ENCODE data around the gene SMAP1.

SMAP1 gene

DNA sequence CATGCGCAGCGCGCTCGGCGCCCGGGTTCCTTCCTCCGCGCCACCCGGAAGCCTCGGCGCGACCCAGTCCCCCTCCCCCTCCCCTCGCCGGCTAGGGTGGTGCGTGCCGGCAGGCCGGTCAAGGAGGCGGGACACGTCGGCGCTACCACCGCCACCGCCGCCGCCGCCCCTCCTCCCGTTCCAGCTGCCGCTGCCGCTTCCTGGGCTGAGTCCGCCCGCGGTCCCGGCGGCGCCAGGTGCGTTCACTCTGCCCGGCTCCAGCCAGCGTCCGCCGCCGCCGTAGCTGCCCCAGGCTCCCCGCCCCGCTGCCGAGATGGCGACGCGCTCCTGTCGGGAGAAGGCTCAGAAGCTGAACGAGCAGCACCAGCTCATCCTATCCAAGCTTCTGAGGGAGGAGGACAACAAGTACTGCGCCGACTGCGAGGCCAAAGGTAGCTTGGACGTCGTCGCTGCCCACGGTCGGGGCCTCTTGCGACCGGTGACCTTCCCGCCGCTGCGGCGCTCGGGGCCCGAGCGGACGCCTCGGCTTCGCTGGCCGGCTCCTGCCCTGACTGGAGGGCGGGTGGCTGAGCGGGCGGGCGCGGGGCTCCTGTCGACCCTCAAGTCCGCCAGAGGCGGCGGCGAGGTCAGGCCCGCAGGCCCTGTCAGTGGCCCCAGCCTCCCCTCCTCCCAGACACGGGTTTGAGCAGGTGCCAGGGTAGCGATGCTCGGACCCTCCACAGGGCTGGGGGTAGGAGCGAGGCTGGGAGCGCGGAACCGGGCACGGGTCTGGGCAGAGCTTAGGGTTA is at the start of gene SMAP1:
TSS of gene SMAP1 (plus strand) at position 173 of the 788 bp plus-strand sequence. CDS start at position 314, 141 bp downstream.
- H3K4me1 ChIP-seq (ENCODE audit: control insufficient read depth in 5 of 5, insufficient read depth in 5 of 5, low read length in 5 of 5): peaks cover 0 to 29% (median 27%) of the 10 kb centered on the region in 5 donors
- peak within 1 kb of the TSS; percentile 70 to 95 (median 93) for H3K9ac ChIP-seq (ENCODE audit: low read length in 5 of 5)
- H3K4me3 ChIP-seq (ENCODE audit: low read depth in 1 of 5, low read length in 5 of 5): peak within 1 kb of the TSS; percentile 90 to 98 (median 94)
- no peaks in the 10 kb centered on the region for H3K9me3 ChIP-seq (ENCODE audit: control insufficient read depth in 5 of 5, low read length in 5 of 5)
- H3K27me3 ChIP-seq (ENCODE audit: control insufficient read depth in 5 of 5, insufficient read depth in 4 of 5, low read length in 5 of 5): no peaks in the 10 kb centered on the region
- H3K36me3 ChIP-seq (ENCODE audit: control insufficient read depth in 5 of 5, insufficient read depth in 5 of 5, low read length in 5 of 5): no peaks in the 10 kb centered on the region
- peak within 1 kb of the TSS; percentile 88 for H3K27ac ChIP-seq (ENCODE audit: low read depth, low read length)

DNA sequence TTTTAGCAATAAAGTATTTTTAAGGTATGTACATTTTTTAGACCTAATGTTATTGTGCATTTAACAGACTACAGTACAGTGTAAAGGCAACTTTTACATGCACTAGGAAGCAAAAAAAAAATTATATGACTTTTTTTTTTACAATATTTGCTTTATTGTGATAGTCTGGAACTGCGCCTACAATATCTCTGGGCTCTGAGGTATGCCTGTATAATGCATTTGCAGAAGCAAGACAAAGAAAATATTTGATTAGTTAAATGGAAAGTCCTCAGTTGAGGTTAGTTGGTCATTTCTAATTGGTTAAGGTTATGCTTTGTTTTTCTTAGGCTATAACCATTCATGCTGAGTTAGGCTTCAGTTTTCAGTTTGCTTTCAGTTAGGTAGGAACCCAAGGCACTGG is 46.9 kb upstream of the SMAP1 start:
- Histone ChIP-seq H3K36me3 (ENCODE audit: control insufficient read depth in 5 of 5, insufficient read depth in 5 of 5, low read length in 5 of 5) (no peaks in the 10 kb centered on the region), H3K4me3 (ENCODE audit: low read depth in 1 of 5, low read length in 5 of 5) (no peak overlapping the region), H3K9me3 (ENCODE audit: control insufficient read depth in 5 of 5, low read length in 5 of 5) (no peaks in the 10 kb centered on the region), H3K9ac (ENCODE audit: low read length in 5 of 5) (no peak overlapping the region), H3K27ac (ENCODE audit: low read depth, low read length) (no peak overlapping the region), H3K4me1 (ENCODE audit: control insufficient read depth in 5 of 5, insufficient read depth in 5 of 5, low read length in 5 of 5) (no peaks in the 10 kb centered on the region), H3K27me3 (ENCODE audit: control insufficient read depth in 5 of 5, insufficient read depth in 4 of 5, low read length in 5 of 5) (no peaks in the 10 kb centered on the region)

- Histone ChIP-seq H3K27me3 (ENCODE audit: control insufficient read depth in 5 of 5, insufficient read depth in 4 of 5, low read length in 5 of 5) (no peaks in the 10 kb centered on the region), H3K9me3 (ENCODE audit: control insufficient read depth in 5 of 5, low read length in 5 of 5) (no peaks in the 10 kb centered on the region), H3K9ac (ENCODE audit: low read length in 5 of 5) (no peak overlapping the region), H3K4me3 (ENCODE audit: low read depth in 1 of 5, low read length in 5 of 5) (no peak overlapping the region), H3K27ac (ENCODE audit: low read depth, low read length) (no peak overlapping the region), H3K4me1 (ENCODE audit: control insufficient read depth in 5 of 5, insufficient read depth in 5 of 5, low read length in 5 of 5) (no peaks in the 10 kb centered on the region), H3K36me3 (ENCODE audit: control insufficient read depth in 5 of 5, insufficient read depth in 5 of 5, low read length in 5 of 5) (no peaks in the 10 kb centered on the region)
These were observed 45.2 kb upstream of the SMAP1 start for GRCh38 chr6:70622461-70622860.

GRCh38 chr6:70625436-70625835 is 42.2 kb upstream of the SMAP1 start:
- H3K27ac ChIP-seq (ENCODE audit: low read depth, low read length): no peak overlapping the region
- H3K27me3 ChIP-seq (ENCODE audit: control insufficient read depth in 5 of 5, insufficient read depth in 4 of 5, low read length in 5 of 5): no peaks in the 10 kb centered on the region
- no peak overlapping the region for H3K4me3 ChIP-seq (ENCODE audit: low read depth in 1 of 5, low read length in 5 of 5)
- no peak overlapping the region for H3K9ac ChIP-seq (ENCODE audit: low read length in 5 of 5)
- H3K9me3 ChIP-seq (ENCODE audit: control insufficient read depth in 5 of 5, low read length in 5 of 5): no peaks in the 10 kb centered on the region
- no peaks in the 10 kb centered on the region for H3K4me1 ChIP-seq (ENCODE audit: control insufficient read depth in 5 of 5, insufficient read depth in 5 of 5, low read length in 5 of 5)
- H3K36me3 ChIP-seq (ENCODE audit: control insufficient read depth in 5 of 5, insufficient read depth in 5 of 5, low read length in 5 of 5): no peaks in the 10 kb centered on the region

- Histone ChIP-seq H3K4me1 (ENCODE audit: control insufficient read depth in 5 of 5, insufficient read depth in 5 of 5, low read length in 5 of 5) (no peaks in the 10 kb centered on the region), H3K27me3 (ENCODE audit: control insufficient read depth in 5 of 5, insufficient read depth in 4 of 5, low read length in 5 of 5) (no peaks in the 10 kb centered on the region), H3K27ac (ENCODE audit: low read depth, low read length) (no peak overlapping the region), H3K4me3 (ENCODE audit: low read depth in 1 of 5, low read length in 5 of 5) (no peak overlapping the region), H3K36me3 (ENCODE audit: control insufficient read depth in 5 of 5, insufficient read depth in 5 of 5, low read length in 5 of 5) (no peaks in the 10 kb centered on the region), H3K9ac (ENCODE audit: low read length in 5 of 5) (no peak overlapping the region), H3K9me3 (ENCODE audit: control insufficient read depth in 5 of 5, low read length in 5 of 5) (no peaks in the 10 kb centered on the region)
These were observed 40.0 kb upstream of the SMAP1 start for GRCh38 chr6:70627500-70628254.

GRCh38 chr6:70629929-70630328 is 37.8 kb upstream of the SMAP1 start:
- Histone ChIP-seq H3K4me1 (ENCODE audit: control insufficient read depth in 5 of 5, insufficient read depth in 5 of 5, low read length in 5 of 5) (no peaks in the 10 kb centered on the region), H3K9ac (ENCODE audit: low read length in 5 of 5) (no peak overlapping the region), H3K4me3 (ENCODE audit: low read depth in 1 of 5, low read length in 5 of 5) (no peak overlapping the region), H3K9me3 (ENCODE audit: control insufficient read depth in 5 of 5, low read length in 5 of 5) (no peaks in the 10 kb centered on the region), H3K27me3 (ENCODE audit: control insufficient read depth in 5 of 5, insufficient read depth in 4 of 5, low read length in 5 of 5) (no peaks in the 10 kb centered on the region), H3K36me3 (ENCODE audit: control insufficient read depth in 5 of 5, insufficient read depth in 5 of 5, low read length in 5 of 5) (no peaks in the 10 kb centered on the region), H3K27ac (ENCODE audit: low read depth, low read length) (no peak overlapping the region)

DNA sequence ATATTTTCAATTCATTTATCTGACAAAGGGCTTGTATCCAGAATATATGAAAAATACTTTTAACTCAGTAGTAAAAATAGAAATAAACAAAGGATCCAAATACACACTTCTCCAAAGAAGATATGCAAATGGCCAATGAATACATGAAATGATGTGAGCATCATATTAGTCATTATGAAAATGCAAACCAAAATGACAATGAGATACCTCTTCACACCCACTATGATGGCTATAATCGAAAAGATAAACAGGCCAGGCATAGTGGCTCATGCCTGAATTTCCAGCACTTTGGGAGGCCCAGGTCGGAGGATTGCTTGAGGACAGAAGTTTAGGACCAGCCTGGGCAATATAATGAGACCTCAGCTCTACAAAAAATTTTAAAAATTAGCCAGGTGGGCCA is 33.8 kb upstream of the SMAP1 start:
- Histone ChIP-seq H3K27ac (ENCODE audit: low read depth, low read length) (no peak overlapping the region), H3K36me3 (ENCODE audit: control insufficient read depth in 5 of 5, insufficient read depth in 5 of 5, low read length in 5 of 5) (no peaks in the 10 kb centered on the region), H3K4me3 (ENCODE audit: low read depth in 1 of 5, low read length in 5 of 5) (no peak overlapping the region), H3K4me1 (ENCODE audit: control insufficient read depth in 5 of 5, insufficient read depth in 5 of 5, low read length in 5 of 5) (no peaks in the 10 kb centered on the region), H3K27me3 (ENCODE audit: control insufficient read depth in 5 of 5, insufficient read depth in 4 of 5, low read length in 5 of 5) (no peaks in the 10 kb centered on the region), H3K9ac (ENCODE audit: low read length in 5 of 5) (no peak overlapping the region), H3K9me3 (ENCODE audit: control insufficient read depth in 5 of 5, low read length in 5 of 5) (no peaks in the 10 kb centered on the region)

GRCh38 chr6:70636596-70636995 is 31.1 kb upstream of the SMAP1 start:
- Histone ChIP-seq H3K4me3 (ENCODE audit: low read depth in 1 of 5, low read length in 5 of 5) (no peak overlapping the region), H3K36me3 (ENCODE audit: control insufficient read depth in 5 of 5, insufficient read depth in 5 of 5, low read length in 5 of 5) (no peaks in the 10 kb centered on the region), H3K27me3 (ENCODE audit: control insufficient read depth in 5 of 5, insufficient read depth in 4 of 5, low read length in 5 of 5) (no peaks in the 10 kb centered on the region), H3K9me3 (ENCODE audit: control insufficient read depth in 5 of 5, low read length in 5 of 5) (no peaks in the 10 kb centered on the region), H3K27ac (ENCODE audit: low read depth, low read length) (no peak overlapping the region), H3K9ac (ENCODE audit: low read length in 5 of 5) (no peak overlapping the region), H3K4me1 (ENCODE audit: control insufficient read depth in 5 of 5, insufficient read depth in 5 of 5, low read length in 5 of 5) (no peaks in the 10 kb centered on the region)

- H3K27ac ChIP-seq (ENCODE audit: low read depth, low read length): no peak overlapping the region
- H3K27me3 ChIP-seq (ENCODE audit: control insufficient read depth in 5 of 5, insufficient read depth in 4 of 5, low read length in 5 of 5): no peaks in the 10 kb centered on the region
- no peak overlapping the region for H3K4me3 ChIP-seq (ENCODE audit: low read depth in 1 of 5, low read length in 5 of 5)
- no peaks in the 10 kb centered on the region for H3K9me3 ChIP-seq (ENCODE audit: control insufficient read depth in 5 of 5, low read length in 5 of 5)
- no peaks in the 10 kb centered on the region for H3K4me1 ChIP-seq (ENCODE audit: control insufficient read depth in 5 of 5, insufficient read depth in 5 of 5, low read length in 5 of 5)
- no peak overlapping the region for H3K9ac ChIP-seq (ENCODE audit: low read length in 5 of 5)
- no peaks in the 10 kb centered on the region for H3K36me3 ChIP-seq (ENCODE audit: control insufficient read depth in 5 of 5, insufficient read depth in 5 of 5, low read length in 5 of 5)
These were observed 29.2 kb upstream of the SMAP1 start for GRCh38 chr6:70638468-70638867.

DNA sequence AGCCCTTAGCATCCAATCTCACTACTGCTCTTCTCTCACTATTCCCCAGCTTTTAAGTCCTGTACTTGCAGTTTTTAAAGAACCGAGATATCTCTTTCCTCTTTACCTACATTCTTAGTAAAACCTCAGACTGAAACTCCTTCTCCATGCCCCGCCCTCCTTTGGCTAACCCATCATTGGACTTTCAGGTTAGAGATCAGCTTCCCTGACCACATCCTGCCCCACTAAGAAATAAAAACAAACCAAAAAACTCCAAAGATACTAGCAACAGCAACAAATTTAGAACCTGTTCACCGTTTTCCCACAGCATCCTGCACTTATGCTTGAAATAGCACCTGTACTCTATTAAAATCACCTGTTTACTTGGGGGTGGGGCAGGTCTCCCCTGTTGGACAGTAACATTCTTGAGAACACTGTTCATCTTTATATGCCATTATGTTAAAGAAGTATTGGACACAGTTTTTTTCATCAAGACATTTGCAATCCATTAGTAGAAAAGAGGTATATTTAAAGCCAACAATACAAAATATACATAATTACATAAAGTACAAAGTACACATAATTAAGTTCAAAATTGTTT is 16.3 kb upstream of the SMAP1 start:
- H3K9ac ChIP-seq (ENCODE audit: low read length in 5 of 5): no peak overlapping the region
- no peaks in the 10 kb centered on the region for H3K36me3 ChIP-seq (ENCODE audit: control insufficient read depth in 5 of 5, insufficient read depth in 5 of 5, low read length in 5 of 5)
- H3K9me3 ChIP-seq (ENCODE audit: control insufficient read depth in 5 of 5, low read length in 5 of 5): no peaks in the 10 kb centered on the region
- no peak overlapping the region for H3K4me3 ChIP-seq (ENCODE audit: low read depth in 1 of 5, low read length in 5 of 5)
- H3K27ac ChIP-seq (ENCODE audit: low read depth, low read length): no peak overlapping the region
- no peaks in the 10 kb centered on the region for H3K27me3 ChIP-seq (ENCODE audit: control insufficient read depth in 5 of 5, insufficient read depth in 4 of 5, low read length in 5 of 5)
- no peaks in the 10 kb centered on the region for H3K4me1 ChIP-seq (ENCODE audit: control insufficient read depth in 5 of 5, insufficient read depth in 5 of 5, low read length in 5 of 5)
